ENCODE measurements around the gene CERS1. TPM values are rescaled to one million over a fixed set of nuclear protein-coding genes. Genes with fewer than 3 reads are reported as not detected.

The CERS1 gene
- total RNA-seq, 4 donors from 2014 or later, result not detected

DNA sequence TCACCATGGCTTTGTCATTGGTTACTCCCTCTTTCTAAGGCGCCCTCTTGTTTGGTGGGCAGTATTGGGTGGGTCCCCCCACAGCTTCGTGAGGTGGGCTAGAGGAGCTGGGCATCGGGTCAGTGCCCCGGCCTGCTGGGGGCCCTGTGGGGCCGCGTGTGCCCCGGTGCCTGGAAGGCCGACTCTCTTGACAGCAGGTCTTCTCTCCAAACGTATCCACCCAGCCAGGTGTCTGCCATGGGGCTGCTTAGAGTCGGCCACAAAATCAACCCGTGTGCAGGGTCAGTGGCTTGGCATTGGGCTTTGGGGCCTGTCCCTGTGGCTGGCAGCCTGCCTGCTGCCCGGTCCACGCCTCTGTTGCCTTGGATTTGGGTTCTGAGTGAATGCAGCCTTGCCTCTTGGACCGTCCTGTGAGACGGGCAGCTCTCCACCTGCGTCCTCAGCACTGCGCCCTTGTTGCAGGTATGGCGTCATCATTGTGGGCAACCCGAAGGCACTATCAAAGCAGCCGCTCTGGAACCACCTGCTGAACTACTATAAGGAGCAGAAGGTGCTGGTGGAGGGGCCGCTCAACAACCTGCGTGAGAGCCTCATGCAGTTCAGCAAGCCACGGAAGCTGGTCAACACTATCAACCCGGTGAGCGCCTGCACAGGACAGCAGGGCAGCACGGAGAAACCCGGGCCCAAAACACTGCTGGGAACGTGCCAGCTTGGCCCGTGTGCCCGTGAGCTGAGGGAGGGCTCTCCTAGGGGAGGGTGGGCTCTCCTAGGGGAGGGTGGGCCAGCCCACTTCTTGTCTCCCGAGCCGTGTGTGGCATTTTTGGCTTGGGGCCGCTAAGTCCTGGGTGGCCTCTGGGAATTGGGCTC lies 32.7 kb downstream of the CERS1 start:
- Histone ChIP-seq H3K4me3 (no peak overlapping the region), H3K27me3 (no peaks in the 10 kb centered on the region), H3K36me3 (peaks cover 0 to 94% (median 0%) of the 10 kb centered on the region in 3 donors), H3K27ac (no peak overlapping the region), H3K4me1 (no peaks in the 10 kb centered on the region), H3K9me3 (no peaks in the 10 kb centered on the region)
- DNase-seq, result no peak
- TF ChIP-seq POLR2A (IDR thresholded peaks at IDR 0.05), result no peak
- TF ChIP-seq, protein P1, sequence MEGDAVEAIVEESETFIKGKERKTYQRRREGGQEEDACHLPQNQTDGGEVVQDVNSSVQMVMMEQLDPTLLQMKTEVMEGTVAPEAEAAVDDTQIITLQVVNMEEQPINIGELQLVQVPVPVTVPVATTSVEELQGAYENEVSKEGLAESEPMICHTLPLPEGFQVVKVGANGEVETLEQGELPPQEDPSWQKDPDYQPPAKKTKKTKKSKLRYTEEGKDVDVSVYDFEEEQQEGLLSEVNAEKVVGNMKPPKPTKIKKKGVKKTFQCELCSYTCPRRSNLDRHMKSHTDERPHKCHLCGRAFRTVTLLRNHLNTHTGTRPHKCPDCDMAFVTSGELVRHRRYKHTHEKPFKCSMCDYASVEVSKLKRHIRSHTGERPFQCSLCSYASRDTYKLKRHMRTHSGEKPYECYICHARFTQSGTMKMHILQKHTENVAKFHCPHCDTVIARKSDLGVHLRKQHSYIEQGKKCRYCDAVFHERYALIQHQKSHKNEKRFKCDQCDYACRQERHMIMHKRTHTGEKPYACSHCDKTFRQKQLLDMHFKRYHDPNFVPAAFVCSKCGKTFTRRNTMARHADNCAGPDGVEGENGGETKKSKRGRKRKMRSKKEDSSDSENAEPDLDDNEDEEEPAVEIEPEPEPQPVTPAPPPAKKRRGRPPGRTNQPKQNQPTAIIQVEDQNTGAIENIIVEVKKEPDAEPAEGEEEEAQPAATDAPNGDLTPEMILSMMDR (IDR thresholded peaks at IDR 0.05), result no peak

DNA sequence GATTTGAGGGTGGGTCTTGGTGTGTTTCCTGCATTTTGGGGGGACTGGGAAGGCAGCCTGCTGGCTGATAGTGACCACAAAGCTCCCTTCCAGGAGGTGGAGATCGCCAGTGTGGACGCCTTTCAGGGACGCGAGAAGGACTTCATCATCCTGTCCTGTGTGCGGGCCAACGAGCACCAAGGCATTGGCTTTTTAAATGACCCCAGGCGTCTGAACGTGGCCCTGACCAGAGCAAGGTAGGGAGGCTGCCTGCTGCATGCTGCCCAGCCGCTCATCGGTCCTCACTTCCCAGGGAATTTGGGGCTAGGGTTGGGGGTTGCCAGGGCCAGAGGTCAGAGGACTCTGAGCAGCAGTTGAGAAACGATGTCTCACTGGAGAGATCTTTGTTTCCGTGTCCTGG lies 34.0 kb downstream of the CERS1 start:
- Histone ChIP-seq H3K36me3 (peaks cover 0 to 97% (median 0%) of the 10 kb centered on the region in 3 donors), H3K27me3 (no peaks in the 10 kb centered on the region), H3K4me1 (no peaks in the 10 kb centered on the region), H3K4me3 (no peak overlapping the region), H3K9me3 (no peaks in the 10 kb centered on the region), H3K27ac (no peak overlapping the region)
- no peak for DNase-seq
- TF ChIP-seq POLR2A (IDR thresholded peaks at IDR 0.05), result no peak

DNA sequence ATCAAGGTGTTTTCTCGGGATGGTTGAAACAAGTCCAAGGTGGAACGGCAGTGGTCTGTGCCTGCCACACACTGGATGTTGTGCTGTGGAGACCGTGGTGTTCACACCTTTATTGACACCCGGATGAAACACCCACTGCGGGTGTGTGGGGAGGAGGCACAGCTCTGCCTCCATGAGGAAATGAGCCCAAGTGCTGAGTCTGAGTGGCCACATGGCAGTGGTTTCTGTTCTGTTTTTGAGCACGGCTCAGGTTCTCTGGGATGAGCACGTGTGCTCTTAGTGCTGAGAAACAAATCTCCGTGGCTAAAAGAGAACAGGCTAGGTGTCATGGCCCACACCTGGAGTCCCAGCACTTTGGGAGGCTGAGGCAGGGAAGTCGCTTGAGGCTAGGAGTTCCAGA lies 34.7 kb downstream of the CERS1 start:
- no peaks in the 10 kb centered on the region for H3K27me3 ChIP-seq
- no peaks in the 10 kb centered on the region for H3K4me1 ChIP-seq
- TF ChIP-seq POLR2A (IDR thresholded peaks at IDR 0.05), result no peak
- TF ChIP-seq, protein P1 (IDR thresholded peaks at IDR 0.05), result no peak
- H3K9me3 ChIP-seq, result no peaks in the 10 kb centered on the region
- no peak overlapping the region for H3K4me3 ChIP-seq
- DNase-seq, result peak in 1 of 3 donors; percentile 40
- no peak overlapping the region for H3K27ac ChIP-seq
- peaks cover 0 to 100% (median 0%) of the 10 kb centered on the region in 3 donors for H3K36me3 ChIP-seq

DNA sequence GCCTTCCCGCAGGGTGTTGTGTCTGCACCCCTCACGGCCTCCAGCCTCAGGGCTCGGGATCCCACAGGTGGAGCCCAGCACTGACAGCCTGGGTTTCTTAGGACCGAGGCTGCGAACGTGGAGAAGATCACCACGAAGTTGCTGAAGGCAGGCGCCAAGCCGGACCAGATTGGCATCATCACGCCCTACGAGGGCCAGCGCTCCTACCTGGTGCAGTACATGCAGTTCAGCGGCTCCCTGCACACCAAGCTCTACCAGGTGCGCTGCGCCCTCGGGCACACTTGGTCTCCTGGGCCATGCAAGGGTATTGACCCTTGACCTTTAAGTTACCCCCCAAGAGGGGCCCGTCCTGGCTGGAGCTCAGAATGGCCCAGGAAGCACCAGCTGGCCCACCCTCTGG lies 35.2 kb downstream of the CERS1 start:
- Histone ChIP-seq H3K4me3 (no peak overlapping the region), H3K27me3 (no peaks in the 10 kb centered on the region), H3K4me1 (no peaks in the 10 kb centered on the region), H3K9me3 (no peaks in the 10 kb centered on the region), H3K36me3 (peaks cover 0 to 100% (median 0%) of the 10 kb centered on the region in 3 donors), H3K27ac (no peak overlapping the region)
- TF ChIP-seq POLR2A (IDR thresholded peaks at IDR 0.05), result no peak
- TF ChIP-seq, protein P1 (IDR thresholded peaks at IDR 0.05), result no peak
- DNase-seq, result no peak

DNA sequence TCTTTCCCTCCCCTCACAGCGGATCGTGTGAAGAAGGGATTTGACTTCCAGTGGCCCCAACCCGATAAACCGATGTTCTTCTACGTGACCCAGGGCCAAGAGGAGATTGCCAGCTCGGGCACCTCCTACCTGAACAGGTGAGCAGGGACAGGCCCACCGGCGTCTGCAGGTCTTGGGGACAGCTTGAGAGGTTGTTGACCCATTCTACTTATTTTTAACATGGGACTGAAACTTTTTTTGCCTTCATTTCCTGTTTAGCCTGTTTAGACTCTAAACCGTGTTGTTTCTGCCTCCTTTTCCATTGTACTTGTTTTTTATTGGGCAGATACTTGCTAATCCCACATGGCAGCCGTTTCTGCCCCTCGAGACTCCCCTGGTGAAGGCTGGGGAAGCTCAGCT lies 35.7 kb downstream of the CERS1 start:
- Histone ChIP-seq H3K27ac (no peak overlapping the region), H3K4me1 (no peaks in the 10 kb centered on the region), H3K4me3 (no peak overlapping the region), H3K27me3 (no peaks in the 10 kb centered on the region), H3K9me3 (no peaks in the 10 kb centered on the region), H3K36me3 (peaks cover 0 to 100% (median 0%) of the 10 kb centered on the region in 3 donors)
- no peak for DNase-seq
- TF ChIP-seq POLR2A (IDR thresholded peaks at IDR 0.05), result no peak
- TF ChIP-seq, protein P1 (IDR thresholded peaks at IDR 0.05), result no peak

DNA sequence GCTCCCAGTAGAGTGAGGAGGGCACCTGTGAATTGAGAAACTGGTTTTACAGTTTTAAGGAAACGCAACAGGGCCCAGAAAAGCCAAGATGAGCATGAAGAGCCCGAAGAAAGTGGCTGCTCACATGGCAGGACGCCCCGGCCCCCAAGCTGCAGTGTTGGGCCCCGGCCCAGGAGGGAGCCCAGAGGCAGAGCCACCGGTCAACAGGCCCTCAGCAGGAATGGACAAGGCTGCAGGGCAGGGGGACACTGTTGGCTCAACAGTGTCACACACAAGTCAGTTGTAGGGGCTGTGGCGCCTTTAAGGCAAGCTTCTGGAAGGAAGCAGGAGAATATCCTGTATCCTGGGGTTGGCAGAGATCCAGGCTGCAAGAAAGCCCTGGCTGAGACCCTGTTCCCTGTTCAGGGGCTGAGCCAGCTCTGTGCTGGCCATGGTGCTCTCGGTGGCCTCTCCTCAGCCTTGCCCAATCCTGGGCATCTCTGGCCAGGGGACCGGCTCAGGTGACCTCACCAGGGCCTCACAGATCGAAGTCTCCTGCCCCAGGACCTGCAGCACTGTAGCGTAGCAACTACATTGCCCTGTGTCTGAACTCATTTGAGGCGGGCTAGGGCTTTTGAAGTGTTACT lies 36.2 kb downstream of the CERS1 start:
- peak in 1 of 3 donors; percentile 43 for DNase-seq
- Histone ChIP-seq H3K27ac (no peak overlapping the region), H3K4me1 (no peaks in the 10 kb centered on the region), H3K27me3 (no peaks in the 10 kb centered on the region), H3K36me3 (peaks cover 0 to 100% (median 0%) of the 10 kb centered on the region in 3 donors), H3K4me3 (no peak overlapping the region), H3K9me3 (no peaks in the 10 kb centered on the region)
- no peak for TF ChIP-seq POLR2A (IDR thresholded peaks at IDR 0.05)
